Stimulated activated CD4-positive, alpha-beta T cell treated with anti-CD3 and anti-CD28 coated beads, Interleukin-1b, Interleukin-23, amount 100 ng/mL, for 24 hours (primary cell): ENCODE results near the gene STK38L.

ENCODE experiments used
- DNase-seq, 4 experiments: peaks; one replicate each; pipeline ENCODE4 v3.0.0-alpha.2; 2020; ENCODE audit warnings: low read depth in 4 of 4, low spot score in 1 of 4

STK38L gene

GRCh38 chr12:27276275-27276674, 32.2 kb downstream of the STK38L start:
- DNase-seq: no peak

GRCh38 chr12:27277846-27278260, 33.8 kb downstream of the STK38L start:
- no peak for DNase-seq

GRCh38 chr12:27279826-27280225, 35.7 kb downstream of the STK38L start:
- DNase-seq: no peak

GRCh38 chr12:27280412-27280811, 36.3 kb downstream of the STK38L start:
- DNase-seq: no peak

- DNase-seq: no peak
Observed at GRCh38 chr12:27282754-27283153, 38.7 kb downstream of the STK38L start.

GRCh38 chr12:27284021-27284420, 39.9 kb downstream of the STK38L start:
- no peak for DNase-seq

- DNase-seq: no peak
Observed at GRCh38 chr12:27284751-27285150, 40.7 kb downstream of the STK38L start.

- DNase-seq: no peak
Observed at GRCh38 chr12:27285403-27285802, 41.3 kb downstream of the STK38L start.

GRCh38 chr12:27289414-27289813, 45.3 kb downstream of the STK38L start:
- no peak for DNase-seq

- DNase-seq: no peak
Observed at GRCh38 chr12:27290501-27291168, 46.5 kb downstream of the STK38L start.

GRCh38 chr12:27291862-27292261, 47.8 kb downstream of the STK38L start:
- no peak for DNase-seq

- DNase-seq: no peak
Observed at GRCh38 chr12:27292718-27293117, 48.6 kb downstream of the STK38L start.

GRCh38 chr12:27293463-27293862, 49.4 kb downstream of the STK38L start:
- no peak for DNase-seq

- DNase-seq: no peak
Observed at GRCh38 chr12:27296674-27297073, 52.6 kb downstream of the STK38L start.

- no peak for DNase-seq
Observed at GRCh38 chr12:27297566-27297965, 53.5 kb downstream of the STK38L start.

- DNase-seq: no peak
Observed at GRCh38 chr12:27299102-27299501, 55.0 kb downstream of the STK38L start.

- DNase-seq: no peak
Observed at GRCh38 chr12:27300226-27300625, 56.1 kb downstream of the STK38L start.

GRCh38 chr12:27303139-27304111, 59.3 kb downstream of the STK38L start:
- no peak for DNase-seq

- DNase-seq: no peak
Observed at GRCh38 chr12:27304856-27305255, 60.8 kb downstream of the STK38L start.

GRCh38 chr12:27305673-27306456, 61.8 kb downstream of the STK38L start:
- no peak for DNase-seq

- DNase-seq: no peak
Observed at GRCh38 chr12:27309293-27309994, 65.4 kb downstream of the STK38L start.
